ENCODE measurements around the gene CTNNA3. TPM values are rescaled to one million over a fixed set of nuclear protein-coding genes. Genes with fewer than 3 reads are reported as not detected.

Gene CTNNA3
- total RNA-seq, 1 experiment from 2014 or later: 0.20 TPM

GRCh38 chr10:66719483-66719882 lies 976.5 kb downstream of the CTNNA3 start:
- Histone ChIP-seq H3K36me3 (ENCODE audit: control insufficient read depth, insufficient read depth, low read length) (no peaks in the 10 kb centered on the region), H3K4me1 (no peaks in the 10 kb centered on the region), H3K9me3 (no peaks in the 10 kb centered on the region), H3K4me3 (ENCODE audit: low read depth, low read length) (no peak overlapping the region), H3K27me3 (replicated peaks; ENCODE audit: control insufficient read depth, insufficient read depth, low read length) (no peaks in the 10 kb centered on the region)
- no peaks in the 10 kb centered on the region for H3K9me3 Mint-ChIP-seq (ENCODE audit: unreplicated experiment)
- DNase-seq: no peak
- ChIA-PET POLR2A (no interaction called here), CTCF (no interaction called here)
- H3K4me1 Mint-ChIP-seq (ENCODE audit: low read depth, unreplicated experiment): no peaks in the 10 kb centered on the region
- H3K27ac Mint-ChIP-seq (ENCODE audit: unreplicated experiment): no peak overlapping the region
- no peak for TF ChIP-seq CTCF (IDR thresholded peaks at IDR 0.05; ENCODE audit: insufficient read depth in 1 of 2, low read depth in 1 of 2, low read length in 1 of 2, severe bottlenecking in 1 of 2, unreplicated experiment in 1 of 2)
- no peaks in the 10 kb centered on the region for H3K36me3 Mint-ChIP-seq (ENCODE audit: insufficient read depth, unreplicated experiment)
- intact Hi-C loops (cut with micrococcal nuclease; ENCODE audit: unreplicated experiment): no loop called here
- H3K27me3 Mint-ChIP-seq (ENCODE audit: insufficient read depth, unreplicated experiment): peaks cover 8% of the 10 kb centered on the region
- no peak overlapping the region for H3K4me3 Mint-ChIP-seq (ENCODE audit: unreplicated experiment)
- BruUV-seq (replicated peaks): no TSS peak

DNA sequence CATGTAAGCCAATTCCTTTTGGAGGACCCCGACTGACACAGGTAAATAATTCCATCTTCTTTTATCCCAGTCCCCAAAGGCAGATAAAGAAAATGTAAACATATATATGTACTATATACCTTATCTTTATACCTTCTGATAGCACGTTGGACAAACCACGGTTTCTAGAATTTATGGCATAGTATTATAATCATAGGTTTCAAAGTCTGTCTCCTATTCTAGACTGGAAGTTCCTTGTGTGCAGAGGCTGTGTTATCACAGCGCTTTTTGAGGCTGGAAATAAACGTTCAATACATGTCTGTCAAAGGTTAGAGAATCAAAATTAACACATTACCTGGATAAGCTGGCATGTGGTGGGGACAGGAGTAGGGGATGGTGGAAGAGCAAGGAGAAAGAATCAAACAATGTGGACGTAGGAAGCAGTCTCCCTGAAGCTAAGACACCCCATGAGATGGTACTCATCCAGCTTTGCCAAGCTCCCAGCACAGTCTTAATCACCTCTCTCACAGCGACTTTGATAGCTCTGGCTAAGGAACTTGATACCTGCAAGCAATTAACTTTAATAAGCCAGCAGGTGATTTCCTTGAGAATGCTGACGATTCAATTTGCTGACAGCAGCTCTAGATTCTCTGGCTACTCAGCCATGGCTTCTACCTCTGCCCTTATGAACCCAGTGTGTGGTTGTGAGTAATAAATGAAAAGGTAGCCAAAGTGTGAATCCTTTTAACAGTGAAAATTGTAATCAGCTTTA lies 978.6 kb downstream of the CTNNA3 start:
- H3K36me3 ChIP-seq (ENCODE audit: control insufficient read depth, insufficient read depth, low read length): no peaks in the 10 kb centered on the region
- no peak overlapping the region for H3K27ac Mint-ChIP-seq (ENCODE audit: unreplicated experiment)
- no TSS peak for BruUV-seq (replicated peaks)
- ChIA-PET POLR2A (no interaction called here), CTCF (no interaction called here)
- no peaks in the 10 kb centered on the region for H3K4me1 Mint-ChIP-seq (ENCODE audit: low read depth, unreplicated experiment)
- DNase-seq: no peak
- no peak overlapping the region for H3K4me3 Mint-ChIP-seq (ENCODE audit: unreplicated experiment)
- no peaks in the 10 kb centered on the region for H3K9me3 ChIP-seq
- no peaks in the 10 kb centered on the region for H3K27me3 ChIP-seq (replicated peaks; ENCODE audit: control insufficient read depth, insufficient read depth, low read length)
- no peak for TF ChIP-seq CTCF (IDR thresholded peaks at IDR 0.05; ENCODE audit: insufficient read depth in 1 of 2, low read depth in 1 of 2, low read length in 1 of 2, severe bottlenecking in 1 of 2, unreplicated experiment in 1 of 2)
- intact Hi-C loops (cut with micrococcal nuclease; ENCODE audit: unreplicated experiment): no loop called here
- peaks cover 13% of the 10 kb centered on the region for H3K27me3 Mint-ChIP-seq (ENCODE audit: insufficient read depth, unreplicated experiment)
- no peaks in the 10 kb centered on the region for H3K36me3 Mint-ChIP-seq (ENCODE audit: insufficient read depth, unreplicated experiment)
- H3K4me1 ChIP-seq: no peaks in the 10 kb centered on the region
- H3K4me3 ChIP-seq (ENCODE audit: low read depth, low read length): no peak overlapping the region
- no peaks in the 10 kb centered on the region for H3K9me3 Mint-ChIP-seq (ENCODE audit: unreplicated experiment)

- H3K36me3 ChIP-seq (ENCODE audit: control insufficient read depth, insufficient read depth, low read length): no peaks in the 10 kb centered on the region
- H3K27me3 ChIP-seq (replicated peaks; ENCODE audit: control insufficient read depth, insufficient read depth, low read length): no peaks in the 10 kb centered on the region
- intact Hi-C loops (cut with micrococcal nuclease; ENCODE audit: unreplicated experiment): no loop called here
- no peaks in the 10 kb centered on the region for H3K9me3 Mint-ChIP-seq (ENCODE audit: unreplicated experiment)
- peaks cover 11% of the 10 kb centered on the region for H3K27me3 Mint-ChIP-seq (ENCODE audit: insufficient read depth, unreplicated experiment)
- POLR2A ChIA-PET: no interaction called here
- H3K36me3 Mint-ChIP-seq (ENCODE audit: insufficient read depth, unreplicated experiment): no peaks in the 10 kb centered on the region
- H3K4me1 ChIP-seq: no peaks in the 10 kb centered on the region
- no peak overlapping the region for H3K27ac Mint-ChIP-seq (ENCODE audit: unreplicated experiment)
- no peak overlapping the region for H3K4me3 Mint-ChIP-seq (ENCODE audit: unreplicated experiment)
- BruUV-seq (replicated peaks): no TSS peak
- no peaks in the 10 kb centered on the region for H3K9me3 ChIP-seq
- no peak overlapping the region for H3K4me3 ChIP-seq (ENCODE audit: low read depth, low read length)
- no peak for TF ChIP-seq CTCF (IDR thresholded peaks at IDR 0.05; ENCODE audit: insufficient read depth in 1 of 2, low read depth in 1 of 2, low read length in 1 of 2, severe bottlenecking in 1 of 2, unreplicated experiment in 1 of 2)
- no peak for DNase-seq
- CTCF ChIA-PET: no interaction called here
- H3K4me1 Mint-ChIP-seq (ENCODE audit: low read depth, unreplicated experiment): no peaks in the 10 kb centered on the region
Measured at GRCh38 chr10:66714741-66715140, 981.3 kb downstream of the CTNNA3 start.

All from Caco-2 (cell line).